OCI-M2 (cell line): ENCODE measurements around the gene TIAM1.

Experiments
- DNase-seq: peaks from one replicate; lab custom pipeline; 2025; ENCODE audit not compliant: unreplicated experiment; lab: John Stamatoyannopoulos, UW

Gene TIAM1

GRCh38 chr21:31286621-31287020 is 57.4 kb downstream of the TIAM1 start:
- DNase-seq = no peak

GRCh38 chr21:31284797-31285397 is 59.2 kb downstream of the TIAM1 start:
- DNase-seq = no peak

GRCh38 chr21:31283025-31283424 is 61.0 kb downstream of the TIAM1 start:
- DNase-seq = no peak

- DNase-seq = no peak
These were observed 61.9 kb downstream of the TIAM1 start for GRCh38 chr21:31282095-31282709.

- DNase-seq = no peak
These were observed 62.5 kb downstream of the TIAM1 start for GRCh38 chr21:31281561-31281960.

- no peak for DNase-seq
These were observed 64.1 kb downstream of the TIAM1 start for GRCh38 chr21:31279986-31280385.

- no peak for DNase-seq
These were observed 64.8 kb downstream of the TIAM1 start for GRCh38 chr21:31279214-31279613.

- no peak for DNase-seq
These were observed 65.4 kb downstream of the TIAM1 start for GRCh38 chr21:31278511-31279130.

- DNase-seq = no peak
These were observed 67.4 kb downstream of the TIAM1 start for GRCh38 chr21:31276663-31277062.

GRCh38 chr21:31275901-31276300 is 68.2 kb downstream of the TIAM1 start:
- DNase-seq = no peak

- no peak for DNase-seq
These were observed 70.8 kb downstream of the TIAM1 start for GRCh38 chr21:31273278-31273677.

- no peak for DNase-seq
These were observed 76.0 kb downstream of the TIAM1 start for GRCh38 chr21:31268090-31268489.

- no peak for DNase-seq
These were observed 76.4 kb downstream of the TIAM1 start for GRCh38 chr21:31267644-31268043.

GRCh38 chr21:31266241-31266640 is 77.8 kb downstream of the TIAM1 start:
- DNase-seq = no peak

- DNase-seq = no peak
These were observed 78.6 kb downstream of the TIAM1 start for GRCh38 chr21:31265366-31266013.

- no peak for DNase-seq
These were observed 79.5 kb downstream of the TIAM1 start for GRCh38 chr21:31264574-31264973.

GRCh38 chr21:31262728-31263127 is 81.3 kb downstream of the TIAM1 start:
- DNase-seq = no peak

GRCh38 chr21:31261759-31262158 is 82.3 kb downstream of the TIAM1 start:
- no peak for DNase-seq

- no peak for DNase-seq
These were observed 83.3 kb downstream of the TIAM1 start for GRCh38 chr21:31260790-31261189.

GRCh38 chr21:31258073-31258472 is 86.0 kb downstream of the TIAM1 start:
- no peak for DNase-seq

- no peak for DNase-seq
These were observed 86.8 kb downstream of the TIAM1 start for GRCh38 chr21:31257265-31257664.

- no peak for DNase-seq
These were observed 88.2 kb downstream of the TIAM1 start for GRCh38 chr21:31255896-31256295.
